IPS-20b (cell line): ENCODE data around the gene ZNF107.
"Not testable (repeated sequence)": the region's sequence is repeated elsewhere in the genome, so short reads cannot be mapped to it uniquely, and the experiment has no call there.

Experiments
- H3K27ac ChIP-seq: one replicate; pipeline ENCODE4 v1.5.1; 2013; ENCODE audit warnings: low read length
- H3K27me3 ChIP-seq: 2 replicates; pipeline ENCODE4 v1.6.1; 2013; ENCODE audit warnings: mild to moderate bottlenecking, low read length, inconsistent platforms; ENCODE audit not compliant: insufficient read depth
- H3K36me3 ChIP-seq: 2 replicates; pipeline ENCODE4 v1.6.1; 2013; ENCODE audit warnings: low read depth, mild to moderate bottlenecking, inconsistent platforms, low read length, moderate library complexity; ENCODE audit not compliant: insufficient read depth
- H3K4me1 ChIP-seq: 2 replicates; pipeline ENCODE4 v1.6.1; 2013; ENCODE audit warnings: mild to moderate bottlenecking, control low read depth, inconsistent platforms, low read length, moderate library complexity; ENCODE audit not compliant: insufficient read depth
- H3K4me3 ChIP-seq: 2 replicates; pipeline ENCODE4 v1.5.1; 2013; ENCODE audit warnings: mild to moderate bottlenecking, low read length, inconsistent platforms
- H3K9ac ChIP-seq: 2 replicates; pipeline ENCODE4 v1.6.1; 2013; ENCODE audit warnings: low read depth, mild to moderate bottlenecking, inconsistent platforms, low read length, moderate library complexity
- H3K9me3 ChIP-seq: 2 replicates; pipeline ENCODE4 v1.6.1; 2013; ENCODE audit warnings: mild to moderate bottlenecking, low read depth, low read length, inconsistent platforms; ENCODE audit not compliant: insufficient read depth

Gene ZNF107

DNA sequence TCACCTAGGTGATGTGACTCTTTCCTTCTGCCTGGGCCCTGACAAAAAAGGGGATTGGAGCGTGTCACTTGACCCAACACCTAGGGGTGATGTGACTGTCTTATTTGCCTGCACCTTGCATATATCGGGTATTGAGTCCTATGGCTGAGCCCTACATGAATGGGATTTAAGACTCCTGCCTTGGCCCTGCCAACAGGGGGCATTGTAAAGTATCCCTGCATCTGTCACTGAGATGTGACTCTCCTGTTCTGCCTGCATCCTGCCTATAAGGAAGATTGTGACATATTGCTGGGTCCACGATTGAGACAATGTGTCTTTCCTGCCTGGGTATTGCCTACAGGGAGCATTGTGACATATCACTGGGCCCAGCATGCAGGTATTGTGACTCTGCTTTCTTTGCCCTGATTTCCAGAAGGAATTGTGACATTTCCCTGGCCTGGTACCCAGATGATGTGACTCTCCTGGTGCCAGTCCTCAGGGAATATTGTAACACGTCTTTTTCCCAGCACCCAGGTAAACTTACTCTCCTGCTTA lies 14.2 kb upstream of the ZNF107 start:
- H3K4me1 ChIP-seq, result no peaks in the 10 kb centered on the region

DNA sequence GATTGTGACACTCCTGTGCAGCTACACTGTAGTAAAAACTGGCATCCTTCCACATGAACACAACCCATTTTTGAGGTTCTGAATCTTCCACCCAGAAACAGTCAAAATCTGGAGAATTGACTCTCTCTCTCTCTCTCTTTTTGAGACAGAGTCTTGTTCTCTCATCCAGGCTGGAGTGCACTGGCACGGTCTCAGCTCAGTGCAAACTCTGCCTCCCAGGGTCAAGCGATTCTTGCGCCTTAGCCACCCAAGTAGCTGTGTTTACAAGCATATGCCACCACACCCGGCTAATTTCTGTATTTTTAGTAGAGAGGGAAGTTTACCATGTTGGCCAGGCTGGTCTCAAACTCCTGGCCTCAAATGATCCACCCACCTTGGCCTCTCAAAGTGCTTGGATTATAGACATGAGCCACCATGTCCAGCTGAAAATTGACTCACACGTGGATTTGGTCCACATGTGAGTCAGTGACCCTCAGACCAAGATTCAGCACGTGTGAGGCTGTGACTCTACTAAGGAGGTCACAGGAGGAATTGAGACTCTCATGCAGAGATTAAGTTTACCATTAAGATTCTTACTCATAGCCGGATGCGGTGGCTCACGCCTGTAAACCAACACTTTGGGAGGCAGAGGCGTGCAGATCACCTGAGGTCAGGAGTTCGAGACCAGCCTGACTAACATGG lies 12.1 kb upstream of the ZNF107 start:
- no peaks in the 10 kb centered on the region for H3K27me3 ChIP-seq
- peaks cover 91% of the 10 kb centered on the region for H3K9me3 ChIP-seq
- no peaks in the 10 kb centered on the region for H3K36me3 ChIP-seq
- no peaks in the 10 kb centered on the region for H3K4me1 ChIP-seq
- no peak overlapping the region for H3K9ac ChIP-seq
- no peak overlapping the region for H3K4me3 ChIP-seq
- no peak overlapping the region for H3K27ac ChIP-seq

More for the DNA sequence above, 14.2 kb upstream of the ZNF107 start:
- Histone ChIP-seq H3K9me3 (peaks cover 78% of the 10 kb centered on the region), H3K27ac (no peak overlapping the region), H3K27me3 (no peaks in the 10 kb centered on the region), H3K36me3 (no peaks in the 10 kb centered on the region), H3K9ac (no peak overlapping the region), H3K4me3 (no peak overlapping the region)

DNA sequence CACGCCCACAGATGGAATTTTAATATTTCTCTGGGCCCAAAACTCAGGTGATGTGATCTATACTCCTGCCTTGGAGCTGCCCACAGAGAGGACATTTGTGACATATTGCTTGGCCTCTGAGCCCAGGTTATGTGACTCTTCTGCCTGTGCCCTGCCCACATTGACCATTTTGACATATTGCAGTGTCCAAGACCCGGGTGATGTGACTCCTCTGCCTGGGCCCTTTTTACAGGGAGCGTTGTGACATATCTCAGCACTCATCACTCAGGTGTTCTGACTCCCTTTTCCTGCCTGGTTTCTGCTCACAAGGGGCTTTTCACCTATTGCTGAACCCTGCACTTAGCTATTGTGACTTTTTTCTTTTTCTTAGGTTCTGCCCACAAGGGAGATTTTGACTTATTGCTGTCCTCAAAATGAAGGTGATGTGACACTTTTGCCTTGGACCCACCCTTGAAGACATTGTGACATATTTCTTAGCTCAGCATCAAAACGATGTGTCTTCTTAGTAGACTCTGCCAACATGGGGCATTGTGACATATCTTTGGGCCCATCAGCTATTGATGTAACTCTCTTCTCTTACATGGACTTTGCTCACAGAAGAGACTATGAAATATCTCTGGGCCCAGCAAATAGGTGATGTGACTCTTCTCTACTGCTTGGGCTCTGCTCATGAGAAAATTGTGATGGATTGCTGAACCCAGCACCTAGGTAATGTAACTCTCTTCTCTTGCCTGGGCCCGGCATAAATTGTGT lies 11.0 kb upstream of the ZNF107 start:
- Histone ChIP-seq H3K36me3 (no peaks in the 10 kb centered on the region), H3K27ac (no peak overlapping the region), H3K27me3 (no peaks in the 10 kb centered on the region), H3K4me3 (no peak overlapping the region), H3K9ac (no peak overlapping the region), H3K9me3 (peaks cover 91% of the 10 kb centered on the region), H3K4me1 (no peaks in the 10 kb centered on the region)

DNA sequence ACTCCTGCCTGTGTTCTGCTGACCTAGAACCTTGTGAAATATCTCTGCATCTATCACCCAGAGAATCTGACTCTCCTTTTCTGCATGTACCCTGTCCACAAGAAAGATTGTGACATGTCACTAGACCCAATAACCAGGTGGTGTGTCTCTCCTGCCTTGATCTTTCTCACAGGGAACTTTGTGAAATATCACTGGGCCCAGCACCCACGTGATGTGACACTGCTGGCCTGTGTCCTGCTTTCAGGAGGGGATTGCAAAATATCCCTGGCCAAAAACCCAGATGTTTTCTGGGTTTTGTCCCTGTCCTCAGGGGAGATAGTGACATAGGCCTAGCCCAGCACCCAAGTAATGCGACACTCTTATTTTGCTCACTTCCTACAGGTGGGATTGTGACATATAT lies 10.1 kb upstream of the ZNF107 start:
- no peaks in the 10 kb centered on the region for H3K36me3 ChIP-seq
- no peaks in the 10 kb centered on the region for H3K27me3 ChIP-seq
- H3K4me3 ChIP-seq, result no peak overlapping the region
- H3K27ac ChIP-seq, result no peak overlapping the region
- H3K9me3 ChIP-seq, result peaks cover 92% of the 10 kb centered on the region
- no peaks in the 10 kb centered on the region for H3K4me1 ChIP-seq
- H3K9ac ChIP-seq, result no peak overlapping the region

DNA sequence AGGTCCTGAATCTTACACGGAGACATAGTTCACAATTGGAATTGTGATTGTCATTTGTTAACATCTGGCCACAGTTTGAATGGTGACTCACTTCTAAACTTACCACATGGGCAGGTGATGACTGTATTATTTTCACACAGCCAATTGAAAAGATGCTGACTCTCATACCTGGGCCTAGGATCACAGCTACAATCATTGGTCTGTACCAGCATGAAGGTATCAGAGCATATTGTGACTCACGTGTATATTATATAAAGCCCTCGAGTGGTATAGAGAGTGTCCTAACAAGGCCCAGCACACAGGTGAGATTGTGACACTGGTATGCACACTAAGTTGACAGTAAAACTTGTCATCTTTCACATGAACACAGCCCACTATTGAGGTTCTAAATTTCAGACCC lies 9.4 kb upstream of the ZNF107 start:
- Histone ChIP-seq H3K9ac (no peak overlapping the region), H3K9me3 (peaks cover 92% of the 10 kb centered on the region), H3K27ac (no peak overlapping the region), H3K4me1 (no peaks in the 10 kb centered on the region), H3K4me3 (no peak overlapping the region), H3K36me3 (no peaks in the 10 kb centered on the region), H3K27me3 (no peaks in the 10 kb centered on the region)

DNA sequence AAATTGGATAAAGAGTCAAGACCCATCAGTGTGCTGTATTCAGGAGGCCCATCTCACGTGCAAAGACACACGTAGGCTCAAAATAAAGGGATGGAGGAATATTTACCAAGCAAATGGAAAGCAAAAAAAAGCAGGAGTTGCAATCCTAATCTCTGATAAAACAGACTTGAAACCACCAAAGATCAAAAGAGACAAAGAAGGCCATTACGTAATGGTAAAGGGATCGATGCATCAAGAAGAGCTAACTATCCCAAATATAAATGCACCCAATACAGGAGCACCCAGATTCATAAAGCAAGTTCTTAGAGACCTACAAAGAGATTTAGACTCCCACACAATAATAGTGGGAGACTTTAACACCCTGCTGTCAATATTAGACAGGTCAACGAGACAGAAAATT lies 3.8 kb upstream of the ZNF107 start:
- not testable (repeated sequence) for H3K9ac ChIP-seq, H3K27ac ChIP-seq, H3K4me3 ChIP-seq, H3K36me3 ChIP-seq, H3K4me1 ChIP-seq, H3K27me3 ChIP-seq
- H3K9me3 ChIP-seq, result peaks cover 41% of the 10 kb centered on the region

DNA sequence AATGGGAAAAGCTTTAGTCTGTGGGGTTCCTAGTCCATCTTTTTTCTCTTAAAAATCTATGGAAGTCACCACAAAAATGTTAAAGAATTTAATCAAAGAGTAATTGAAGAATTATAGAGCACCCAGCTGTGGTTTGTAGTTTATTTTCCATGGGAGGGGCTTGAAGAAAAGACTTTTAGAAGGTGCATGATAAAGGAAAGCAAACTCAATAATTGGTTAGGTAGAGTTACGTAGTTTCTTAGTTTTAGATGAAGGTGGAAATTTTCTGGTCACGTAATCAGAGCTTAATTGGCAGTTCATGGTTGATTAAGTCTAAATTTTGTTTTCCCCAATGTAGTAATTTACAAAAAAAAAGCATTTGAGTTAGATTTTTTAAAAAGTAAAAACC lies 724 bp downstream of the ZNF107 start:
- no peaks in the 10 kb centered on the region for H3K9me3 ChIP-seq
- peak overlapping the region; percentile 94 for H3K4me3 ChIP-seq
- peaks cover 25% of the 10 kb centered on the region; the same call in 1 of the 2 replicates for H3K36me3 ChIP-seq
- H3K4me1 ChIP-seq, result peaks cover 7% of the 10 kb centered on the region
- H3K27ac ChIP-seq, result no peak overlapping the region
- no peaks in the 10 kb centered on the region for H3K27me3 ChIP-seq
- peak overlapping the region; percentile 95 for H3K9ac ChIP-seq

DNA sequence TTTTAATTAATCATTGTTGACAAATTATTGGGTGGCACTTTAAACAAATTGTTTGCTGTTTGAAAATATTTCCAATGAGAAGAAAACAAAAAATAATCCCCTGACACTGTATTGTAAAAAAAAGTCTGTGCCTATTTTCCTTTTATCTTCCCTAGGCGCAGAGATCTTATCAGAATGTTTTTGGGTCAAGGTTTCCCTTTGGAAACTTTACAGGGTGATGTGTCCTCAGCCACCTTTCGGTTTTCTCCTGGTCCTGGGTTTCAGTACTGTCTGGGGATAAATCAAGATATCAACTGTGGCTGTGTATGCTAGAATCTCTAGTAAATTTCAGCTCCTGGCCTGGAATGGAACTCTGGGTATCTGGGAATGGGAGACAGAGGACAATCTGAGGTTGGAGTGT lies 1.4 kb downstream of the ZNF107 start:
- H3K9ac ChIP-seq, result peak overlapping the region; percentile 95; the same call in 1 of the 2 replicates
- H3K36me3 ChIP-seq, result peaks cover 25% of the 10 kb centered on the region; the same call in 1 of the 2 replicates
- H3K9me3 ChIP-seq, result no peaks in the 10 kb centered on the region
- no peaks in the 10 kb centered on the region for H3K27me3 ChIP-seq
- no peak overlapping the region for H3K27ac ChIP-seq
- peak overlapping the region; percentile 94 for H3K4me3 ChIP-seq
- H3K4me1 ChIP-seq, result peaks cover 7% of the 10 kb centered on the region

DNA sequence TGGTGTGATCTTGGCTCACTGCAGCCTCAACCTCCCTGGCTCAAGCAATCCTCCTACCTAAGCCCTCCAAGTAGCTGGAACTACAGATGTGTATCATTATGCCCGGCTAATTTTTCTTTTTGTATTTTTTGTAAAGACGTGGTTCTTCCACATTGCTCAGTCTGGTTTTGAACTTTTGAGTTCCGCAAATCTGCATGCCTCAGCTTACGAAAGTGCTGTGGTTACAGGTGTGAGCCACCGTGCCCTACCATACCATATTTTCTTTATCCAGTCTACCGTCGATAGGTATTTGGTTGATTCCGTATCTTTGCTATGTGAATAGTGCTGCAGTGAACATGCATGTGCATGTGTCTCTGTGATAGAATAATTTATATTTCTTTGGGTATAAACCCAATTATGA lies 6.5 kb downstream of the ZNF107 start:
- no peak overlapping the region for H3K9ac ChIP-seq
- peaks cover 6% of the 10 kb centered on the region for H3K4me1 ChIP-seq
- H3K4me3 ChIP-seq, result no peak overlapping the region

DNA sequence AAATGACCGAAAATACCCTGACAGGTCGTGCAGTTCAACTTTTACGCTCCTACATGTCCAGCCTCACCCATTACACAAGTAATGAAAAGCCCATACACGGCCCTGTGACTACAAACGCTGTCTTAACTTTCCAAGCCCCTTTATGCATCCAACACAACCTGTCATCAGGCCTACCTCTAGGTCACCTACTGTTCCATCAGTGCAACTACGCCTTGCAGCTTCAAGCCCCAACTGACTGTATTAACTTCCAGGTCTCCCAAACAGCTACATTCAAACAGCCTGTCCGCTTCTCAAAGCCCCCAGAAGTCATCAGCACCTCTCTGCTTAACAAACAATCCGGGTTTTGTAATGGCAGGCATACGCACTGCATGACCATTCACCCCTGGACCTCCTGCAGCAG lies 19.2 kb downstream of the ZNF107 start:
- Histone ChIP-seq H3K4me1 (no peaks in the 10 kb centered on the region), H3K27ac (no peak overlapping the region), H3K9ac (no peak overlapping the region), H3K27me3 (no peaks in the 10 kb centered on the region), H3K9me3 (no peaks in the 10 kb centered on the region), H3K36me3 (peaks cover 81% of the 10 kb centered on the region), H3K4me3 (no peak overlapping the region)

More for the DNA sequence above, 6.5 kb downstream of the ZNF107 start:
- H3K27ac ChIP-seq, result no peak overlapping the region
- H3K36me3 ChIP-seq, result peaks cover 25% of the 10 kb centered on the region; the same call in 1 of the 2 replicates
- H3K27me3 ChIP-seq, result no peaks in the 10 kb centered on the region
- H3K9me3 ChIP-seq, result no peaks in the 10 kb centered on the region

DNA sequence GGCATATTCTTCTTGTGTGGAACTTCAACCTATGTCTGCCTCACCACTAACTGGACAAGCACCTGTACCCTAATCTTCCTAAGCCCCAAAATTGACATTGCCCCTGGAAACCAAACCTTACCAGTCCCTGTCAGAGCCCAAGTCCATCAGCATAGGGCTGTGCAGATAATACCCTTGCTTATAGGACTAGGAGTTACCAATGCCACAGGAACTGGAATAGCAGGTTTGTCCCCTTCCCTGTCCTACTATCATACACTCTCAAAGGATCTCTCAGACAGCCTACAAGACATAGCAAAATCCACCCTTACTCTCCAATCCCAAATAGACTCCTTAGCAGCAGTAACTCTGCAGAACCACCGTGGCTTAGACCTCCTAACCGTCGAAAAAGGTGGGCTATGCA lies 19.8 kb downstream of the ZNF107 start:
- H3K4me3 ChIP-seq, result no peak overlapping the region
- peaks cover 74% of the 10 kb centered on the region for H3K36me3 ChIP-seq
- no peaks in the 10 kb centered on the region for H3K4me1 ChIP-seq
- no peak overlapping the region for H3K27ac ChIP-seq
- H3K9me3 ChIP-seq, result no peaks in the 10 kb centered on the region
- no peaks in the 10 kb centered on the region for H3K27me3 ChIP-seq
- H3K9ac ChIP-seq, result no peak overlapping the region
